Stimulated activated CD4-positive, alpha-beta T cell treated with anti-CD3 and anti-CD28 coated beads, TNF-alpha, amount 100 ng/mL, for 24 hours (primary cell): ENCODE data around the gene MRGPRX3.

Experiments used
- DNase-seq, 3 experiments: peaks; one replicate each; pipeline ENCODE4 v3.0.0-alpha.2; 2020; ENCODE audit warnings: low read depth in 3 of 3

MRGPRX3 gene

GRCh38 chr11:18168372-18168771 is 36.0 kb downstream of the MRGPRX3 start:
- DNase-seq, result no peak

- DNase-seq, result no peak
Observed at GRCh38 chr11:18171377-18172000, 39.1 kb downstream of the MRGPRX3 start.

- DNase-seq, result no peak
Observed at GRCh38 chr11:18172666-18173065, 40.3 kb downstream of the MRGPRX3 start, which contains the start of gene MRGPRX4. TSS of gene MRGPRX4 (plus strand) at chr11:18172837. CDS start at chr11:18173257, 420 bp downstream.

GRCh38 chr11:18173225-18173866 is 41.0 kb downstream of the MRGPRX3 start:
- no peak for DNase-seq
